Prostate gland (tissue), 2 donors: ENCODE results near the gene LPP.

Experiments
- CTCF ChIP-seq, 4 experiments: fragments of 200-600 bp in 2 of 4; fragments of 450-650 bp in 2 of 4; sonication (generic) in 2 of 4; IDR thresholded peaks; 1 replicate in 3 of 4; 2 replicates in 1 of 4; pipeline ENCODE4 v1.5.1; 2016 to 2019; ENCODE audit warnings: antibody characterized with exemption in 4 of 4, mild to moderate bottlenecking in 2 of 4, moderate library complexity in 2 of 4
- POLR2AphosphoS5 ChIP-seq: sonication (generic); formaldehyde crosslinking; IDR thresholded peaks from one replicate; pipeline ENCODE4 v1.6.1; 2017; ENCODE audit warnings: antibody characterized with exemption

GRCh38 chr3:188390343-188390718, 236.4 kb downstream of the LPP start:
- no peak for TF ChIP-seq CTCF (IDR thresholded peaks at IDR 0.05)
- TF ChIP-seq POLR2AphosphoS5, result no peak
